ENCODE measurements around the gene LRPPRC.
"Not testable (repeated sequence)": the region's sequence is repeated elsewhere in the genome, so short reads cannot be mapped to it uniquely, and the experiment has no call there.

Gene LRPPRC

GRCh38 chr2:43911136-43911790 lies 84.5 kb downstream of the LRPPRC start:
- not testable (repeated sequence) for DNase-seq (ENCODE audit: low read depth in 2 of 2)

- DNase-seq (ENCODE audit: low read depth in 2 of 2): no peak
Observed at GRCh38 chr2:43906448-43907109, 89.2 kb downstream of the LRPPRC start.

GRCh38 chr2:43905871-43906270 lies 89.9 kb downstream of the LRPPRC start:
- no peak for DNase-seq (ENCODE audit: low read depth in 2 of 2)

- no peak for DNase-seq (ENCODE audit: low read depth in 2 of 2)
Observed at GRCh38 chr2:43905371-43905803, 90.4 kb downstream of the LRPPRC start.

- DNase-seq (ENCODE audit: low read depth in 2 of 2): no peak
Observed at GRCh38 chr2:43899589-43899988, 96.2 kb downstream of the LRPPRC start.

- DNase-seq (ENCODE audit: low read depth in 2 of 2): no peak
Observed at GRCh38 chr2:43898838-43899346, 96.9 kb downstream of the LRPPRC start.

- DNase-seq (ENCODE audit: low read depth in 2 of 2): no peak
Observed at GRCh38 chr2:43898134-43898837, 97.5 kb downstream of the LRPPRC start.

- no peak for DNase-seq (ENCODE audit: low read depth in 2 of 2)
Observed at GRCh38 chr2:43897492-43897891, 98.3 kb downstream of the LRPPRC start.

- DNase-seq (ENCODE audit: low read depth in 2 of 2): no peak
Observed at GRCh38 chr2:43896906-43897305, 98.9 kb downstream of the LRPPRC start.

- no peak for DNase-seq (ENCODE audit: low read depth in 2 of 2)
Observed at GRCh38 chr2:43894743-43895142, 101.0 kb downstream of the LRPPRC start.

- no peak for DNase-seq (ENCODE audit: low read depth in 2 of 2)
Observed at GRCh38 chr2:43890855-43891254, 104.9 kb downstream of the LRPPRC start.

- no peak for DNase-seq (ENCODE audit: low read depth in 2 of 2)
Observed at GRCh38 chr2:43889416-43889815, 106.4 kb downstream of the LRPPRC start.

GRCh38 chr2:43887176-43887575 lies 108.6 kb downstream of the LRPPRC start:
- no peak for DNase-seq (ENCODE audit: low read depth in 2 of 2)

GRCh38 chr2:43885132-43885632 lies 110.6 kb downstream of the LRPPRC start:
- no peak for DNase-seq (ENCODE audit: low read depth in 2 of 2)

GRCh38 chr2:43884689-43885088 lies 111.1 kb downstream of the LRPPRC start:
- no peak for DNase-seq (ENCODE audit: low read depth in 2 of 2)

GRCh38 chr2:43882312-43882711 lies 113.5 kb downstream of the LRPPRC start:
- no peak for DNase-seq (ENCODE audit: low read depth in 2 of 2)

- no peak for DNase-seq (ENCODE audit: low read depth in 2 of 2)
Observed at GRCh38 chr2:43880952-43881351, 114.8 kb downstream of the LRPPRC start.

GRCh38 chr2:43880471-43880870 lies 115.3 kb downstream of the LRPPRC start:
- DNase-seq (ENCODE audit: low read depth in 2 of 2): no peak

- no peak for DNase-seq (ENCODE audit: low read depth in 2 of 2)
Observed at GRCh38 chr2:43879261-43879660, 116.5 kb downstream of the LRPPRC start.

GRCh38 chr2:43877782-43878464 lies 117.9 kb downstream of the LRPPRC start:
- DNase-seq (ENCODE audit: low read depth in 2 of 2): peak; percentile 53 to 65

- DNase-seq (ENCODE audit: low read depth in 2 of 2): no peak
Observed at GRCh38 chr2:43874776-43875451, 120.9 kb downstream of the LRPPRC start.
